Stimulated activated CD4-positive, alpha-beta T cell treated with anti-CD3 and anti-CD28 coated beads, Interleukin-2, amount 100 ng/mL, for 4 hours (primary cell): ENCODE measurements around the gene MATCAP1.

ENCODE experiments used
- DNase-seq: peaks from one replicate; pipeline ENCODE4 v3.0.0-alpha.2; 2020; ENCODE audit warnings: low read depth

The MATCAP1 gene

GRCh38 chr16:67191411-67191994 is 7.7 kb upstream of the MATCAP1 start:
- no peak for DNase-seq

- DNase-seq: no peak
These were observed 7.0 kb upstream of the MATCAP1 start for GRCh38 chr16:67190448-67191399.

GRCh38 chr16:67190041-67190440 is 6.3 kb upstream of the MATCAP1 start, which contains the start of gene EXOC3L1:
Gene EXOC3L1 (minus strand): TSS chr16:67190136. CDS start chr16:67189676, 460 bp downstream.
- DNase-seq: no peak

- no peak for DNase-seq
These were observed 5.0 kb upstream of the MATCAP1 start for GRCh38 chr16:67188798-67189197.

- DNase-seq: no peak
These were observed 4.6 kb upstream of the MATCAP1 start for GRCh38 chr16:67188323-67188722.

GRCh38 chr16:67187175-67187890 is 3.6 kb upstream of the MATCAP1 start:
- DNase-seq: no peak

- DNase-seq: no peak
These were observed 2.8 kb upstream of the MATCAP1 start for GRCh38 chr16:67186550-67186950.

- no peak for DNase-seq
These were observed 1.9 kb upstream of the MATCAP1 start for GRCh38 chr16:67185651-67186134.

- peak; percentile 67 for DNase-seq
These were observed 1.4 kb upstream of the MATCAP1 start for GRCh38 chr16:67184995-67185650.

- DNase-seq: no peak
These were observed 761 bp upstream of the MATCAP1 start for GRCh38 chr16:67184453-67184994.

GRCh38 chr16:67183284-67183626 is 508 bp downstream of the MATCAP1 start:
- DNase-seq: no peak

GRCh38 chr16:67182288-67182687 is 1.5 kb downstream of the MATCAP1 start:
- no peak for DNase-seq

- DNase-seq: no peak
These were observed 2.4 kb downstream of the MATCAP1 start for GRCh38 chr16:67181346-67181745.

GRCh38 chr16:67180166-67180565 is 3.6 kb downstream of the MATCAP1 start:
- DNase-seq: no peak

- no peak for DNase-seq
These were observed 4.2 kb downstream of the MATCAP1 start for GRCh38 chr16:67179421-67180080.

GRCh38 chr16:67177743-67178699 is 5.7 kb downstream of the MATCAP1 start:
- no peak for DNase-seq

GRCh38 chr16:67176662-67177061 is 7.1 kb downstream of the MATCAP1 start:
- DNase-seq: no peak

- DNase-seq: no peak
These were observed 9.0 kb downstream of the MATCAP1 start for GRCh38 chr16:67174706-67175231.

- DNase-seq: no peak
These were observed 9.7 kb downstream of the MATCAP1 start for GRCh38 chr16:67173808-67174705.
